Measurements from ENCODE around the gene FBXO10.

The FBXO10 gene

DNA sequence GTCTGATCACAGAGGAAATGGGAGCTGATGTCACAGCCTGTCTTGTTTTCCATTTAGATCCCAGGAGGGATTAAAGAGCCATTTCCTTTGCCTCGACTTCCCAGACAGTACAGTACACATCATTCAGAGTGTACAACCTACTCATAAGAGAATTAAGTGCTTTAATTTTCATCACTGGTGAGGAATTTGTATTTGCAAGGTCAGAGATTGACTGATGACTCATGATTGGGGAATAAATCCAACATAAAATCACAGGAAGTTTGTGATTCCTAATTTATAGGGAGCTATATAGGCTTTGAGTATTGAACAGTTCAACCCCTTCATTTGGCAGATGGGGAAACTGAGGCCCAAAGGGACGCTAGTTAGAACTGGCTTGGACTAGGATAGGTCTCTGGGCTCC is 20.3 kb upstream of the FBXO10 start:
- DNase-seq (ENCODE audit: low read depth in 1 of 2, low spot score in 1 of 2) = no peak

GRCh38 chr9:37593883-37594448 is 17.8 kb upstream of the FBXO10 start:
- no peak for DNase-seq (ENCODE audit: low read depth in 1 of 2, low spot score in 1 of 2)

GRCh38 chr9:37592108-37592951 is 16.1 kb upstream of the FBXO10 start, which contains the start of gene TOMM5:
Gene TOMM5 (minus strand): TSS chr9:37592597. CDS start chr9:37592532, 65 bp downstream.
- peak; percentile 80 to 89 for DNase-seq (ENCODE audit: low read depth in 1 of 2, low spot score in 1 of 2)

- no peak for DNase-seq (ENCODE audit: low read depth in 1 of 2, low spot score in 1 of 2)
Observed at GRCh38 chr9:37587521-37587920, 11.3 kb upstream of the FBXO10 start.

- no peak for DNase-seq (ENCODE audit: low read depth in 1 of 2, low spot score in 1 of 2)
Observed at GRCh38 chr9:37583522-37584121, 7.4 kb upstream of the FBXO10 start.

DNA sequence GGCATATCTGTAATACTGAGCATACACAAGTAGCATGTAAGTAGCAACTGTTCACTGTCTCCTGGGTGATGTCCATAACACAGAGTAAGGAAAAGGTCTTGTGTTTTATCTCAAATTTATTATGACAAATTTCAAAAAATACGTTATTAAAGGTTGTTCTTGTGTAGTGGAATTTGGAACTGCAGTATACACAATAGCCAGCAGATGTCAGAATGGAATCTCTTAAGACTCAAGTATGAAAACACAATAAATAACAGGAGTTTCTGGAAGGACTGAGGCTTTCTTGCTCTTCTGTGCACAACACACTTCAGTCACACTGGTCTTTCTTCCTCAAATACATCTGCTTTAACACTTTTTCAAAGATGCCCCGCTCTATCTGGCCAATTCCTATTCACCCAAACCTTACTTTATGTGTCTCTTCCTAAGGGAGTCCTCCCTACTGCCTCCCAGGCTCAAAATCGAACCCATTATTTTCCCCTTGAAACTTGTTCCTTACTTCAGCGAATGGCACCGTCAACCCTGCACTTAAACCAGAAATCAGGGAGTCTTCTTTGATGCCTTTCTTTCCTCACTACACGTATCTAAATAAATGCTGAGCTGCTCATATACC is 6.5 kb upstream of the FBXO10 start:
- no peak for DNase-seq (ENCODE audit: low read depth in 1 of 2, low spot score in 1 of 2)

GRCh38 chr9:37575511-37575914 is 667 bp downstream of the FBXO10 start:
- DNase-seq (ENCODE audit: low read depth in 1 of 2, low spot score in 1 of 2) = no peak

GRCh38 chr9:37575001-37575400 is 1.2 kb downstream of the FBXO10 start:
- no peak for DNase-seq (ENCODE audit: low read depth in 1 of 2, low spot score in 1 of 2)

GRCh38 chr9:37574241-37574721 is 1.9 kb downstream of the FBXO10 start:
- DNase-seq (ENCODE audit: low read depth in 1 of 2, low spot score in 1 of 2) = no peak

GRCh38 chr9:37571282-37571681 is 4.9 kb downstream of the FBXO10 start:
- DNase-seq (ENCODE audit: low read depth in 1 of 2, low spot score in 1 of 2) = no peak

- no peak for DNase-seq (ENCODE audit: low read depth in 1 of 2, low spot score in 1 of 2)
Observed at GRCh38 chr9:37566716-37567115, 9.5 kb downstream of the FBXO10 start.

DNA sequence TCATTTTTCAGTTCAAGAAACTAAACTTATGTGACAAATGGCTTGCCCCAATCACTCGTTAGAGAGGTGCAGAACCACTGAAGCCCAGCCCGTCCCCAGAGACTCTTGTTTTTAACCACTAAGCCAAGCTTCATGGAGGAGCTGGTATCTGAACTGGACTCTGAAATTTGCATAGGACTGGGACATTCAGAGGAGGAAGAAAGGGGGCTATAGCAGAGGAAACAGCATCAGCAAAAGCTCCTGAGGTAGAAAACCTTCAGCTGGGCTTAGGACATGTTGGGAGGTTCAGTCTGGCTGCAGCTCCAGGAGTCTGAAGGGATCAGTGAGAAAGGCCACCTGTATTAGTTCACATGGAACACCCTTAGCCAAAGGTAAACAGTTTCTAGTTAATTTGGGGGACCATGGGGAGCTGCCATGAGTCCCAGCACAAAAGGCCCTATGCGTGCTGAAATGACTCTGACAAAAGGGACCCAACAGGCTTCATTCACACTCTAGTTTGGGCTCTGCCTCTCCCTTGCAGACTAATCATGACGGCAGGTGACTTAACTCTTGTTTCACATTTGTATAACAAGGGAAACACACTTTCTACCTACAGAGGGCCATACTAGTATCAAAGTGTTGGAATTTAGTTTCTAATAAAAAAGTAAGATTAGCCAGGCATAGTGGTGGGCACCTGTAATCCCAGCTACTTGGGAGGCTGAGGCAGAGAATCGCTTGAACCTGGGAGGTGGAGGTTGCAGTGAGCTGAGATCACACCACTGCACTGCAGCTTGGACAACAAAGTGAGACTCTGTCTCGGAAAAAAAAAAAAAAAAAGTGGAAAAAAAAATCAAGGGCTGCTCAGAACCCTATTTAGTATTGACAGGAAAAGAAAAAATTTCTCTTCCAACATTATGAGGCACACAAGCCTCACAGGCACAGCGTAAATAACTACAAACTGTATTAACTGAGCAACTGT is 10.2 kb downstream of the FBXO10 start:
- no peak for DNase-seq (ENCODE audit: low read depth in 1 of 2, low spot score in 1 of 2)

- DNase-seq (ENCODE audit: low read depth in 1 of 2, low spot score in 1 of 2) = no peak
Observed at GRCh38 chr9:37564916-37565315, 11.3 kb downstream of the FBXO10 start.

- no peak for DNase-seq (ENCODE audit: low read depth in 1 of 2, low spot score in 1 of 2)
Observed at GRCh38 chr9:37563806-37564513, 12.2 kb downstream of the FBXO10 start.

DNA sequence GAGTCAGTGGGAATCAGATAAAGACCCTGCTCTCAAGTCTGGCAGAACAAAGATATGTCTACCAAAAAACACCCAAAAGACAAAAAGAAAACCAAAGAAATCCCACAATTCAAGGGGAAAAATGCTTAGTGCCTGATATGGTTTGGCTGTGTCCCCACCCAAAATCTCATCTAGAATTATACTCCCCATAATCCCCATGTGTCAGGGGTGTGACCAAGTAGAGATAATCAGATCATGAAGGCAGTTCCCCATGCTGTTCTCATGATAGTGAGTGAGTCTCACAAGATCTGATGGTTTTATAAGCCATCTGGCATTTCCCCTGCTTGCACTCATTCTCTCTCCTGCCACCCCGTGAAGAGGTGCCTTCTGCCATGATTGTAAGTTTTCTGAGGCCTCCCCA is 13.4 kb downstream of the FBXO10 start:
- DNase-seq (ENCODE audit: low read depth in 1 of 2, low spot score in 1 of 2) = no peak

GRCh38 chr9:37561682-37562081 is 14.5 kb downstream of the FBXO10 start:
- DNase-seq (ENCODE audit: low read depth in 1 of 2, low spot score in 1 of 2) = no peak

DNA sequence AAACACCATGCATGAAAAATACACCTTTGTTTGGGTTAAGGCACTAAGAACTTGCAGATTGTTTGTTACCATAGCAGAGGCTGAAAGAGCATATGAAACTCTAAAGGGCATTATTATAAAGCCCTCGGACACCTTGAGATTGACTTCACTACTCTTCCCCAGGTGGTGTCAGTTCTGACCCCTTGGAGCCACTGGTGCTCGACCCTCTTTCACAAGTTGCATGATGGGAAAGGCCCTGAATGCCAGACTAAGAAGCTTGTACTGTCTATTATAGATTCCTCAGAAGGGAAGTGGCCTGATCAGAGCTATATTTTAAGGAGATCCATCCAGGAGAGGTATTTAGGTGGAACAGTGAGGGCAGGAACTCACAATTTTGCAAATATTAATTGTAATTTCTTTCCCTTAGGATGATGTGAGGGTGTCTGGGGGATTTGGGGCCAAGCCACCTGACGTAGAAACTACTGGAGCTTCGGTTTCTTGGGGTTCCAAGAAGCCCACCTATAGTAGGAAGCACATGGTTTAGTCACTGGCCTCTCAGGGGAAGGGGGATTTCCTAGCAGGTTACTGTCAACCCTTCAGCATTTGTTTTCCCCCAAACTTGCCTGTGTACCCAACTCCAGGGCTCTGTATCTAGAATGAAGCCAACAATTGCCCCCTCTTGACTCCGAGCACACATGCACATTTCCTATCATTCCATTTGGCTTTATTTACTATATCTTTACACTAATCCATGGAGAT is 16.2 kb downstream of the FBXO10 start:
- no peak for DNase-seq (ENCODE audit: low read depth in 1 of 2, low spot score in 1 of 2)

- DNase-seq (ENCODE audit: low read depth in 1 of 2, low spot score in 1 of 2) = no peak
Observed at GRCh38 chr9:37559125-37559524, 17.1 kb downstream of the FBXO10 start.

DNA sequence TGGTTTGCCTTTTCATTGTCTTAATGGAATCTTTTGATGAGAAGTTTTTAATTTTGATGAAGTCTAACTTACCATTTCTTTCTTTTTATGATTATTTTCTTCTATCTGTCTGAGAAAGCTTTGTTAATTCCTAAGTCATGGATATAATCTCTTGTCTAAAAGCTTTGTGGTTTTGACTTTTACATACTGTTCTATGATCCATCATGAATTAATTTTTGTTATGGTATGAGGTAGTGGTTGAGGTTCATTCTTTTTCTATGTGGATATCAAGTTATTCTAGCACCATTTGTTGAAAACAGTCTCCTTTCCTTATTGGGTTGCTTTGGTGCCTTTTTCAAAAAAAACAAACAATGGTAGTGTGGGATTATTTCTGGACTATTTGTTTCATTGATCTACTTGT is 20.4 kb downstream of the FBXO10 start:
- no peak for DNase-seq (ENCODE audit: low read depth in 1 of 2, low spot score in 1 of 2)
